Head of caudate nucleus (tissue), 42 donors: ENCODE measurements around the gene KRT73.

ENCODE experiments used
- DNase-seq, 42 donors: peaks; one replicate each; pipeline versions ENCODE4 v3.0.0 to v3.0.0-alpha.2; 2020 to 2021; ENCODE audit warnings: mixed read lengths in 7 of 42
- intact Hi-C: fragments of 100-400 bp; cut with DNase I; formaldehyde crosslinking; loops from one replicate; pipeline ENCODE4 v1.15.0; 2022

KRT73 gene

DNA sequence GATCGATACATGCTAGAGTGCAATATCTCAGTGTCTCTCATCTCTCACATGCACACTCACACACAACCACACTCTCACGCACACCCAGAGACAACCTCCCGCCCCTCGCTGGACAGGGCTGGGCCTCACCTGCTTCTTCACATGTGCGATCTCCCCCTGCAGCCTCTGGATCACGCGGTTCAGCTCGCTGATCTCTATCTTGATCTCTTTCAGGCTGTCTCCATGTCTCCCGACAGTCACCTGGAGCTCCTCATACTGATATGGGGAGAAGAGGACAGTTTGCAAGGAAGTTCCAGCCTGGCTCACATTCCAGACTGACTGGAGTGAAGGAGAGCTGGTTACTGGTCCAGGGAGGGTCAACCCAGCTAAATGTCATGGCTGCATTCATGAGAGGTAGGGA, 29.2 kb upstream of the KRT73 start:
- DNase-seq = no peak
- intact Hi-C loops = no loop called here

DNA sequence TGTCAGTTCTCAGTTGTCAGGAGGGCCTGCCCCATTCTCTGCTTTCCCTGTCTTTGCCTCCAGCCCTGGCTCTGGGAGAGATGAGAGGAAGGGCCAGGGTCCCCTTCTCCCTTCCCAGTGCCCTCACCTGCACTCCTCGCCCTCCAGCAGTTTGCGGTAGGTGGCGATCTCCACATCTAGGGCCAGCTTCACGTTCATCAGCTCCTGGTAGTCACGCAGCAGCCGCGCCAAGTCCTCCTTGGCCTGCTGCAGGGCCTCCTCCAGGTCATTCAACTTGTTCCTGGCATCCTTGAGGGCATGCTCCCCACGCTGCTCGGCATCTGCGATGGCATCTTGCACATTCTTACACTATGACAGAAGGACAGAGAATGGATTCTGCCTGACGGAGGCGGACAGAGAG, 28.3 kb upstream of the KRT73 start:
- intact Hi-C loops = no loop called here

GRCh38 chr12:52645982-52646381, 27.6 kb upstream of the KRT73 start:
- intact Hi-C loops = no loop called here
- no peak for DNase-seq

More for the DNA sequence above, 28.3 kb upstream of the KRT73 start:
- DNase-seq = no peak

- intact Hi-C loops = no loop called here
- DNase-seq = no peak
Observed at GRCh38 chr12:52645120-52645761, 26.9 kb upstream of the KRT73 start.

DNA sequence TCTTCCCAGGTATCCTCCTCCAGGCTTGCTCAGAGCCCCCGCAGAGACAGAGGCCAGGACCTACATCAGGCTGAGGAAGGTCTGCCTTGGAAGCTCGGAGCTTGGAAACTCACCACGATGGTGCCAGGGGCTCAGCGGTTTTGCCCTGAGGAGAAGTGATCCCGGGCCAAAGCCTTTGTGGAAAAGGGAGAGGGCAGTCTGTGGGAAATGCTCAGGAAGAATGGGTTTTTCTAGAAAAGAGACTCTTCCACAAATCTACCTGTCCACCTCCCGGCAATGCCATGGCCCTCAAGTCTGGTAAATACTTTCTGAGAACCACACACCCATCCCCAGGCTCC, 25.7 kb upstream of the KRT73 start:
- intact Hi-C loops = no loop called here
- no peak for DNase-seq

DNA sequence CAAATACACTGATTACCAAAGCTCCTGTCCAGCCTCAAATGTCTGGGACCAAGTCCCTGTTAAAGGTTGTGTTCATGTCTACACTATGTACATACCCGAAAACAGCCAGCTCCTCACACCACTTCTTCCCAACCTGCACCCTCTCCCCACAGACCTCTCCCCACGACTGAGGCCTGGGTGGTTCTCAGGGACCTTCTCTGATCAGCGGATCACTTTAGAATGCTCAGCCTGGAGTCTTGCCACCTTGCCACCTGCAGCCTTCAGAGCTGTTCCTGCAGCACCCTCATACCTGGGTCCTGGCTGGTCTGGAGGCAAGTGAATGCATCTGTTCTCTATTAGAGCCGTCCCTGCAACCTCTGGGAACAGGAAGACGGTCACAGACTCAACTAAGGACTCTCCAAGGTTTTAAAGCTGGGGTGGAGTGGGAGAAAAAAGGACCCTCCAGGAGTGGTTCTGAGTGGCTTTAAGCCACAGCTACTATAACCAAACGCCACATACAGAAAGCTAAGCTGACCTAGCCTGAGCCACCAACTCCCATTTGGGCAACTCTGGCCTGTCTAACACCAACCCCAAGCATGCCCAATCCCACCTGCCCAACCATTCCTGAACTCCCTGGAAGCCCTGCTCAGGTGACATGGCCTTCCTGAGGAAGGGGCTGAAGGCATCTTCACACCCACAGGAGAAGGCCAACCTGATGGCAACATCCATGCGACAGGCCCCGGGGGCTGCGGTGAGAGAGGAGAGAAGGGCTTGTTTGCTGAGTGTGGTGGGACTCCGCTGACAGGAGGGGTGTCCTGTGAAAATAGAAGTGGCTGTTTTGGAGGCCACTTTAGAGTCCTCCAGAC, 25.1 kb upstream of the KRT73 start:
- intact Hi-C loops = no loop called here
- no peak for DNase-seq

GRCh38 chr12:52641468-52641867, 23.1 kb upstream of the KRT73 start:
- intact Hi-C loops = no loop called here
- DNase-seq = no peak

DNA sequence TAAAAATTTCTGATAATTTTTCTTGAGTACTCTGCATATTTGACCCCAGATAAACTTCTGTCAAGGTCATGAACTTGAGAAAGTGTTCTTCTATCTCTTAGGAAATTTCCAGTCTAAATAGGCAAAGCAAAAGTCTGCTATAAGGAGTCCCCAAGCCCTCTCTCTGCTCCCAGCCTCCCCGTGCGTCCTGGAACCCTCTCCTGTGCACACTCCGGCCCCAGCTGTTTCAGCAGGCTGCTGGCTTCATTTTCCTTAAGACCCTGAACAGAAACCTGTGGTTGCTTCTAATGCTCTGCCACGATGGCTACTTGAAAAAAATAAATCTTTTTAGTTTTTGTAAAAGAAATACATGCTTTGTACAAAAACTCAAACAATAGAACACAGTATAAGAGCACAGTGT, 18.9 kb upstream of the KRT73 start:
- peak in 2 of 42 donors; percentile 15 to 20 for DNase-seq
- intact Hi-C loops = no loop called here

GRCh38 chr12:52636592-52637258, 18.4 kb upstream of the KRT73 start:
- peak in 2 of 42 donors; percentile 9 to 10 for DNase-seq
- intact Hi-C loops = no loop called here

GRCh38 chr12:52636189-52636588, 17.8 kb upstream of the KRT73 start:
- intact Hi-C loops = no loop called here
- DNase-seq = peak in 2 of 42 donors; percentile 6 to 16

DNA sequence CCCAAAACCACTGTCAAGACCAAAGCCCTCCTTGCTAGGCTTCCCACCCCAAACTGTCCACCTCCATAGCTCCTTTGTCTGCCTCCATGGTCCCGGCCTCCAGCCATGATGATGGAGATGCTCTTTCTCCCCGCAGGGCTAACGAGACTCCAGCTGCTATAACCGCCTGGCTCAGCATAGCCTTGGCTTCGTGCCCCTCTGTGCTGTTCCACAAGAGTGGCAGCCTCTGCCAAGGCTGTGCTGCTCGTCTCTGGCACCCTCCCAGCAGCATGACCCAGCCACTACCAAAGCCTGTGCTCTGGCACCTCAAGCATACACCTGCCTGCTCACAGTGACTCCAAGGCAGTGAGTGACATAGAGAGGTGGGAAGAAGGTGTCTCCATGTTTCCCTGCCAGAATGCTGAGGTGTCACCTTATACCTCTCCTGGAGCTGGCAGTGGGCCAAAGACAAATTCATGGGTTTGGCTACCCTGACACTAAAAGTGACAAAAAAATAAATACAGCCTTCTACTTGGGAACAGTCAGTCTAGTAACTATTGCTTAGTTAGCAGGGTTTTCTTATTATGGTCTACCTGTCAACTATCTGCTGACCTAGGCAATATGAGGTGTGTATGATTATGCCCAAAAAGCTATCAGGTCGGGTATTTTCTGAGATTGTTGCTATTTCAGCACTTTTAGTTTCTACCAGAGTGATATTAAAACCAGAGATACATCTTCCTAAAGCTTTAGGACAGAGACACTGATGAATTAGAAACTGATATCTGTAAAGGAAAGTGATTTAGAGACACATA, 16.1 kb upstream of the KRT73 start:
- intact Hi-C loops = no loop called here
- DNase-seq = peak; percentile 59 to 89 (median 80)

GRCh38 chr12:52633383-52633782, 15.0 kb upstream of the KRT73 start:
- intact Hi-C loops = no loop called here
- DNase-seq = peak in 1 of 42 donors; percentile 6

- peak in 2 of 42 donors; percentile 7 to 12 for DNase-seq
- intact Hi-C loops = no loop called here
Observed at GRCh38 chr12:52632656-52633055, 14.3 kb upstream of the KRT73 start.

DNA sequence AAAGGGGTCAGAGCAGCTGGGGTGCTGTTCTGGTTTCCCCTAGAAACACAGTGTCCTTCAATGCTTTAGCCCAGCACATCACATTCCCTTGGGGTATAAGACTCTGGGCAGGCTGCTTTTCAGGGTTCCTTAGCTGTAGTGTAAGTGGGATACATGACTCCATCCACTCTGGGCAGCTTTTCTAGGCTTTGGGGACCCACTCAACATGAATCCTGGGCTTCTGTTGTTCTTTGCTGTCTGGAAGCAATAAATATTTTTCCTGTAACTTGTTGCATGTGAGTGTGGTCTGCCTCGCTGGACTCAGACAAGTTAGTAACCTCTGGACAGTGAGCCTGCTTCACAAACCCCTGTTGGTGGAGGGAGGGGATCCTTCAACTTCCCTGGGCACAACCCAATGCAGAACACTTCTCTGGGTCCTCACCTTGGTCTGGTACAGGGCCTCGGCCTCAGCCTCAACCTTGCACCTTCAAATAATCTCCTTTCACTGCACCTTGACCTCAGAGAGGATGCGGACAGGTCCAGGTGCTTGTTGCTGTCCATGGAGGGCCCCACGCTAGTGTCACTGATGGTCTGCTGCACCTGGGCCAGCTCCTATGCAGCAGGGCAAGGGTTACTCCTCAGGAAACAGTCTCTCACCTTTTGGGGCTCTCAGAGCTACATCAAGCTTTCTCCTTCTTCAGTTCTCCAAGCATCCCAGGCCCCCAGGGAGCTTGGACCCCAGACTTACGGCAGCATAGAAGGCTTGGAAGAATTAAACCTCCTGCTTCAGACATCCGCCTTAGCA, 13.5 kb upstream of the KRT73 start:
- peak in 2 of 42 donors; percentile 3 to 15 for DNase-seq
- intact Hi-C loops = no loop called here

DNA sequence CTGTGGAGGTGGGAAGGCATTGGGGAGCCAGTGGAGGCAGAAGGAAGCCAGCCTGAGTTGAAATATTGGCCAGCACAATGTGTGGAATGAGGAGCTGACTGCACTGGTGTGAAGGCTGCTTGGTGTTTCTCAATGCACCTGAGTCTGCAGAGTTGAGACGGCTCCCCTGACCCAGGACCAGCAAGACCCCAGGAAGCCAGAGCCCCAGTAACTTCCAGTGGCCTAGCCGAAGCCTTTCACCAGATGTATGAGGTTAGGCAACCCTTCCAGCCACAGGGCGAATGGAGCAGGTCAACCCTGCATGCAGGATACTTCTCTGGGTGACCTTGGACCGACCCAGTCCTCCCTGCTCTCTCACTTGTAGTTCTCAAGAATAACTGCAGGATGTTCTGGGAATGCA, 12.9 kb upstream of the KRT73 start:
- intact Hi-C loops = no loop called here
- DNase-seq = peak in 2 of 42 donors; percentile 10 to 17

DNA sequence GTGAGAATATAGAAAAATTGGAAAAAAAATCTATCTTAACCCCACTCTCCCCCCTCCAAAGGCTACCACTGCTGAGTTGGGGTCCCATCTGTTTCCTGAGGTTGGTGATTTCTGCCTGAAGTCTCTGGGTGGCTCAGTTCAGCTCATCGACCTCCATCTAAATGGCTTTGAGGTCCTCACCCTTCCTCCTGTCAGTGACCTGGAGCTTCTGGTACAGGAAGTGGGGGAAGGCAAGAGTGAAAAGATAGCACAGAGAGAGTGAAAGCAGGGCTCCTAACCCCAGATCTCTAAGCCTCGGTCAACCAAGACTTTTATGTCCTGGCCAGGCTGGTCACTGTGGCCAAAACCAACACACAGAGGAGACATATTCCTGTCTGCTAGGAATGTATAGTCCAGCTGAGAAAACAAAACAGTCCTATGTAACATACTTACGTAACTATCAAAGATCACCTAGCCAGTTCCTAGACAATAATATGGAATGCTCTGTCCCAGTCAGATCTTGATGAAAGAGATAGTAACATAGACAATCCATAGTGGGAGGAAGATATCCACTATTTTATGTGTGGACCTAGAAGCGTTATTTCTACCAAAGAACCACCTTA, 12.3 kb upstream of the KRT73 start:
- intact Hi-C loops = no loop called here
- no peak for DNase-seq

DNA sequence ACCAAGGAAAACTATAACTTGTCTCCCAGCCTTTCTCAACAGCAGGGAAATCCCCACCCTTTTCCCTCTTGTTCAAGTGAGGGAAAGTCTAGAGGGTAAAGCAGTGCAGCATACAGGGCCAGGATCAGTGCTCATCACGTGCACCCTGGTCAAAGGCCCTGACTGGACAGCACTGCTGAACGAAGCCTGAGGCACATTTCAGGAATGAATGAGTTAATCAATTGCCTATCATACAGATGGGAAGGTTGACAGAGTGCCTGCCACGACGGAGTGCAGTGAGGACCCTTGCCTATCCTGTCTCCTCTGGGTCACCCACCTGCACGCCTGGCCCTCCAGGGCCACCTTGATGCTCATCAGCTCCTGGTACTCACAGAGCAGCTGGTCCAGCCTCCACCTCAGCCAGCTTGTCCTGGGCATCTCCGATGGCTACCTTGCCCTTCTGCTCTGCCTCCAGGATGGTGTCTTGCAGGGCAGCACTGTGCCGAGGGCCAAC, 11.7 kb upstream of the KRT73 start:
- DNase-seq = peak in 1 of 42 donors; percentile 22
- intact Hi-C loops = no loop called here
